Stimulated activated naive CD8-positive, alpha-beta T cell treated with anti-CD3 and anti-CD28 coated beads, Interleukin-15, amount 100 ng/mL, for 72 hours (primary cell): ENCODE data around the gene CD3G.

Experiments used
- ATAC-seq: fragments of 150-1000 bp; cut with Tn5 transposase; 2 replicates; pipeline ENCODE4 v1.10.0; 2021; ENCODE audit warnings: mild to moderate bottlenecking, moderate library complexity
- DNase-seq, 2 donors: peaks; one replicate each; pipeline ENCODE4 v3.0.0; 2021 to 2022
- H3K27ac Mint-ChIP-seq, 2 donors: one replicate each; pipeline ENCODE4 v1.8.0; 2022; ENCODE audit warnings: mild to moderate bottlenecking in 2 of 2, mixed read lengths in 2 of 2, moderate library complexity in 2 of 2
- H3K27me3 Mint-ChIP-seq: one replicate; pipeline ENCODE4 v1.8.0; 2022; ENCODE audit warnings: mixed read lengths
- H3K4me1 Mint-ChIP-seq: one replicate; pipeline ENCODE4 v1.8.0; 2022; ENCODE audit warnings: mild to moderate bottlenecking, mixed read lengths
- H3K4me3 Mint-ChIP-seq, 2 donors: one replicate each; pipeline ENCODE4 v1.8.0; 2022; ENCODE audit warnings: mild to moderate bottlenecking in 2 of 2, mixed read lengths in 2 of 2, moderate library complexity in 1 of 2
- H3K9me3 Mint-ChIP-seq, 2 donors: one replicate each; pipeline ENCODE4 v1.8.0; 2022; ENCODE audit warnings: mixed read lengths in 2 of 2

CD3G gene

DNA sequence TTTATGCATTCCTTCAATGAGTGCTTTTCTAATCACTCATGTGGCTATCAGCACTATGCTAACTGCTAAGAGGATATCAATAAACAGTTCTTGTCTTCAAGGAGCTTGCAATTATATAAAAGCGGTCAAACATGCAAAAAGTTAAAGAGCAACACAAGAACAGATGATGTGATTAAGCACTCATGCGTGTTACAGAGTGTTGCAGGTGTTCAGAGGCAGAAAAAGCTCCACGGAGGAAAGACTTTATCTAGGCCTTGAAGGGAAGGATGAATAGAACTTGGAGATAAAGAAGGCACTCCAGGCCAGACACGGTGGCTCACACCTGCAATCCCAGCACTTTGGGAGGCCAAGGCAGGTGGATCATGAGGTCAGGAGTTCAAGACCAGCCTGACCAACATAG, 26.0 kb upstream of the CD3G start:
- Mint-ChIP-seq H3K4me1 (peaks cover 84% of the 10 kb centered on the region), H3K27ac (no peak overlapping the region), H3K4me3 (no peak overlapping the region), H3K9me3 (no peaks in the 10 kb centered on the region), H3K27me3 (no peaks in the 10 kb centered on the region)
- no peak for DNase-seq
- ATAC-seq = no peak

- no peaks in the 10 kb centered on the region for H3K27me3 Mint-ChIP-seq
- ATAC-seq = no peak
- H3K27ac Mint-ChIP-seq = peak overlapping the region in 1 of 2 donors; percentile 46
- H3K4me1 Mint-ChIP-seq = peaks cover 79% of the 10 kb centered on the region
- no peak overlapping the region for H3K4me3 Mint-ChIP-seq
- no peaks in the 10 kb centered on the region for H3K9me3 Mint-ChIP-seq
- no peak for DNase-seq
Measured at GRCh38 chr11:118318581-118319336, 25.4 kb upstream of the CD3G start.

- no peaks in the 10 kb centered on the region for H3K27me3 Mint-ChIP-seq
- H3K27ac Mint-ChIP-seq = peak overlapping the region in 1 of 2 donors; percentile 46
- H3K9me3 Mint-ChIP-seq = no peaks in the 10 kb centered on the region
- DNase-seq = no peak
- H3K4me1 Mint-ChIP-seq = peaks cover 73% of the 10 kb centered on the region
- ATAC-seq = no peak
- H3K4me3 Mint-ChIP-seq = no peak overlapping the region
Measured at GRCh38 chr11:118319337-118319707, 24.8 kb upstream of the CD3G start.

DNA sequence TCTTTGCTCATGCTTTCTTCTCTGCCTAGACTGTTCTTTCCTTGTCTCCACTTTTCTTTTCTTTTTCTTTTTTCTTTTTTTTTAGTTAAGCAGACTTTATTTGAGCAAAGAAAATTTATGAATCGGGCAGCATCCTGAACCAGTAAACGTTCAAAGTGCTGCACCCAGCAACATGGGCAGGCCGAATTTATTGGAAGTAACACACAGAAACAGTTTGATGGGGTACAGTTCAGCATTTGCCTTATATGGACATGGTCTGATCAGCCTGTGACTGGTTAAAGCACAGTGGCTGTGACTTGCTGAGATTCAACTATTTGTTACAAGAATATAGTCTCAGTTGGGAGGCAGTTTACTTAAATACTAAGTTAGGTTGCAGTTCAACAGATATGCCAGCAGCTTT, 23.6 kb upstream of the CD3G start:
- Mint-ChIP-seq H3K9me3 (no peaks in the 10 kb centered on the region), H3K4me1 (peaks cover 61% of the 10 kb centered on the region), H3K27ac (peak overlapping the region in 1 of 2 donors; percentile 10), H3K4me3 (no peak overlapping the region), H3K27me3 (no peaks in the 10 kb centered on the region)
- DNase-seq = no peak
- ATAC-seq = no peak

- Mint-ChIP-seq H3K4me1 (peaks cover 51% of the 10 kb centered on the region), H3K4me3 (no peak overlapping the region), H3K27me3 (no peaks in the 10 kb centered on the region), H3K27ac (no peak overlapping the region), H3K9me3 (no peaks in the 10 kb centered on the region)
- ATAC-seq (no peak), DNase-seq (no peak)
Measured at GRCh38 chr11:118321386-118322082, 22.6 kb upstream of the CD3G start.

GRCh38 chr11:118322721-118323120, 21.4 kb upstream of the CD3G start:
- no peak overlapping the region for H3K4me3 Mint-ChIP-seq
- H3K4me1 Mint-ChIP-seq = peaks cover 43% of the 10 kb centered on the region
- H3K27ac Mint-ChIP-seq = no peak overlapping the region
- H3K9me3 Mint-ChIP-seq = peaks cover 0 to under 1% of the 10 kb centered on the region in 2 donors
- ATAC-seq = no peak
- no peak for DNase-seq
- H3K27me3 Mint-ChIP-seq = no peaks in the 10 kb centered on the region

DNA sequence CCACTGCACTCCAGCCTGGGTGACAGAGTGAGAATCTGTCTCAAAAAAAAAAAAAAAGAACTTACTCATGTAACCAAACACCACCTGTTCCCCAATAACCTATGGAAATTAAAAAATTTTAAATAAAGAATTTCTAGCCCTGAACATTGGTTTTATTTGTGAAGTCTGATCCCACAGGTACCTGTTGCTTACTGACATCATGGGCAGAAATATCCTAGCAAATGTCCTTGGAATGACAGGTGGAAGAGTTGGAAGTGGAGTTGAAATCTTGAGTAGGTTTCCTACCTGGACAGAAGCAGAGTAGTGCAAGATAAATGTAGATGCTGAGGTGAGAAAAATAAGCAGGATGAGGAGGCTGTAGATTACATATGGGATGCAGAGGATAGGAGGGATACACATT, 18.9 kb upstream of the CD3G start:
- no peak overlapping the region for H3K4me3 Mint-ChIP-seq
- H3K27me3 Mint-ChIP-seq = no peaks in the 10 kb centered on the region
- peaks cover 9% of the 10 kb centered on the region in 2 donors for H3K9me3 Mint-ChIP-seq
- ATAC-seq (no peak), DNase-seq (no peak)
- peaks cover 24% of the 10 kb centered on the region for H3K4me1 Mint-ChIP-seq
- H3K27ac Mint-ChIP-seq = no peak overlapping the region

- Mint-ChIP-seq H3K4me3 (no peak overlapping the region), H3K9me3 (peaks cover 9% of the 10 kb centered on the region in 2 donors), H3K4me1 (peaks cover 13% of the 10 kb centered on the region), H3K27ac (no peak overlapping the region), H3K27me3 (no peaks in the 10 kb centered on the region)
- ATAC-seq (no peak), DNase-seq (no peak)
Measured at GRCh38 chr11:118328745-118329144, 15.4 kb upstream of the CD3G start.

DNA sequence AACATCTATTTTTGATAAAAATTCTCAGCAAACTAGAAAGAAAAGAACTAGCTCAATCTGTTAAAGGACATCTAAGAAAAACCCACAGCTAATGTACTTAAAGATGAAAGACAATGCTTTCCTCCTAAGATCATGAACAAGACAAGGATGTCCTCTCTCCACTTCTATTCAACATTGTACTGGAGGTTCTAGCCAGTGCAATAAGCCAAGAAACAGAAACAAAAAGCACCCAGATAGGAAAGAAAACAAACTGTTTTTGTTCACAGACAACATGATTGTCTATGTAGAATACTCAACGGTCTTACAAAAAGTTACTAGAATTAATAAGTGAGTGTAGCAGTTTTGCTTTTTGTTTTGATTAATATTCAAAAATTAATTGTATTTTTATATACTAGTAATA, 9.4 kb upstream of the CD3G start:
- H3K27ac Mint-ChIP-seq = peak overlapping the region; percentile 72 to 89
- H3K4me3 Mint-ChIP-seq = peak overlapping the region; percentile 77 to 84
- ATAC-seq = no peak
- DNase-seq = no peak
- no peaks in the 10 kb centered on the region for H3K9me3 Mint-ChIP-seq
- H3K4me1 Mint-ChIP-seq = peaks cover 59% of the 10 kb centered on the region
- H3K27me3 Mint-ChIP-seq = no peaks in the 10 kb centered on the region

DNA sequence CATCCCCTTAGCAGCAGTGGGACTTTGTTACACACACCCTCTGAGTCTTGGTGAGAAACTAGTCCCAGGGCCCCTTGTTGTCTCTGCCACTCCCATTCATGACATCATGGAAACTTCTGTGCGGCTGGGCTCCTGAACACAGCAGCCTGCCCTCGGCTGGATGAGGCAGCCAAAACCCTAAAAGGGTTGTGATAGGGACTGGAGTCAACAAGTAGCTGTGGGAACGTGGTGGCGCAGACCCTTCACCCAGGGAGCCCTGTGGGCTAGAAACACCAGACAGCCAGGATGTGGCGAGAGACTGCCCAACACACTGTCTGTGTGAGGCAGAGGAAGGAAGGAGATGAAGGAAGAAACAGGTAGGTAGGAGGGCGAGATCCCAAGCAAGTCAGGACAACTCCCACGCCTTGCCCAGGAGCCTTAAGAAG, 5.5 kb upstream of the CD3G start:
- Mint-ChIP-seq H3K4me1 (peaks cover 78% of the 10 kb centered on the region), H3K4me3 (peak overlapping the region; percentile 83 to 89), H3K27me3 (no peaks in the 10 kb centered on the region), H3K9me3 (no peaks in the 10 kb centered on the region), H3K27ac (peak overlapping the region; percentile 92 to 99)
- peak; percentile 83 for ATAC-seq
- peak; percentile 80 to 93 for DNase-seq

- DNase-seq (peak; percentile 32 to 34), ATAC-seq (peak; percentile 3)
- Mint-ChIP-seq H3K9me3 (no peaks in the 10 kb centered on the region), H3K27ac (peak overlapping the region; percentile 92 to 99), H3K27me3 (no peaks in the 10 kb centered on the region), H3K4me1 (peaks cover 78% of the 10 kb centered on the region), H3K4me3 (peak overlapping the region; percentile 83 to 89)
Measured at GRCh38 chr11:118339281-118339961, 4.7 kb upstream of the CD3G start.

GRCh38 chr11:118340449-118340848, 3.7 kb upstream of the CD3G start:
- no peak for DNase-seq
- no peak for ATAC-seq
- Mint-ChIP-seq H3K27me3 (no peaks in the 10 kb centered on the region), H3K9me3 (no peaks in the 10 kb centered on the region), H3K4me3 (peak overlapping the region; percentile 83 to 89), H3K27ac (peak overlapping the region; percentile 74 to 89), H3K4me1 (peaks cover 76% of the 10 kb centered on the region)

- H3K27ac Mint-ChIP-seq = peak overlapping the region; percentile 61 to 87
Measured at GRCh38 chr11:118341261-118341660, 2.9 kb upstream of the CD3G start.

DNA sequence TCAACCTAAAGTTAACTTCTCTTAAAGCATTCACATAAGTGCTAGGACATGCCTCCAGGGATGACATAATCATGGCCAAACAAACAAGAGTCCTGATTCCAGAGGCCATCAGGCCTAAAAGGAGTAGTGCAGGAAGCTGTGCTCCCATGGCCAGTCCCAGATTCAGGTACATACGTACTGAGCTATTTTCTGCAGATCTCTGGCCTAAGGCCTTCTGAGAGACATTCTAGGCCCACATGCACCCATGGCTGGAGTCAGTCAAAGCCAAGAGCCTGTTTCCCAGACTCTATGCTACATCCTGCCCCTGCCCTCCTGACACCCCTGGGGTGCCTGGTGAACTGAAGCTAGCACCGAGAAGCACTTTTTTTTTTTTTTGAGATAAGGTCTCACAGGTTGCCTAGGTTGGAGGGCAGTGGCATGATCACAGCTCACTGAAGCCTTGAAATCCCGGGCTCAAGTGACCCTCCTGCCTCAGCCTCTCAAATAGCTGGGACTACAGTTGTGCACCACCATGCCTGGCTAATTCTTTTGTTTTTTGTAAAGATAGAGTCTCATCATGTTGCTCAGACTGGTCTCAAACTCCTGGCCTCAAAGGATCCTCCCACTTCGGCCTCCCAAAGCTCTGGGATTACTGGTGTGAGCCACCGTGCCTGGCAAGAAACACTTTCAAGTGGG, 2.2 kb upstream of the CD3G start:
- H3K27me3 Mint-ChIP-seq = no peaks in the 10 kb centered on the region
- peak; percentile 5 for ATAC-seq
- H3K4me3 Mint-ChIP-seq = peak overlapping the region; percentile 83 to 89
- H3K4me1 Mint-ChIP-seq = peaks cover 74% of the 10 kb centered on the region
- DNase-seq = peak; percentile 24 to 40
- no peaks in the 10 kb centered on the region for H3K9me3 Mint-ChIP-seq
- peak overlapping the region; percentile 73 to 87 for H3K27ac Mint-ChIP-seq

More at GRCh38 chr11:118341261-118341660, 2.9 kb upstream of the CD3G start:
- H3K4me1 Mint-ChIP-seq = peaks cover 76% of the 10 kb centered on the region
- H3K4me3 Mint-ChIP-seq = peak overlapping the region; percentile 83 to 89
- DNase-seq = no peak
- H3K9me3 Mint-ChIP-seq = no peaks in the 10 kb centered on the region
- ATAC-seq = no peak
- no peaks in the 10 kb centered on the region for H3K27me3 Mint-ChIP-seq

DNA sequence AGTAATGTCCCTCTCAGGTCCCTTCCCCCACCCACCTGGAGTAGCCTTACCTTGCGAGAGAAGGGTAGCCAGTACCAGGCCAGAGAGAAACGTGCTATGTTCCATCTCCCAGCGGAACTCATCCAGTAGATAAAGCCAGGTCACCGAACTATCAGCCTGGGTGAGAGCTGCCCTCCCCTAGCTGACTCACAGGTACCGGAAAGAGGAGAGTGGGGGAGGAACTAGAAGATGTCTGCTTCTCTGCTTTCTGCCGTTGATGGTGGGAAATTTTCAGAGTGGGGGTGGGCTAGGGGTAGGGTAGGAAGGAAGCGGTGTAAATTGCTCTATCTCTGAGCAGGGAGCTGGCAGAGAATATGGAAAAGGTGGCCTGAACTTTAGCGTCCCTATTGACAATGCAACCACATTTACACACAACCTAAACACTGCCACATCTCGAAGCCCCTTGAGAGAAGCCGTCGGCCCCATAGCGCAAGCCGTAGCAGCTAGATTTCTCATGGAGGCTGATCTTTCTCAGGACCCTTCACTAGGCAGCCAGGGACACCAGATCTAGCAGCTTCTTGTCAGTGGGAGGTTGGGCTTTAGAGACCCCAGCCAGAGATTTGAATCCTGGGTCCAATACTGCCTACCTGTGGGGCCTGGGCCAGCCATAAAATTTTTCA, 1.5 kb upstream of the CD3G start, which contains the start of gene CD3D:
Gene CD3D, minus strand, starts transcription at position 203 of the 659 bp plus-strand sequence. Its CDS starts 98 bp downstream, at position 105.
- DNase-seq (peak; percentile 60 to 76), ATAC-seq (peak; percentile 65)
- H3K9me3 Mint-ChIP-seq = no peaks in the 10 kb centered on the region
- peak within 1 kb of the TSS; percentile 83 to 89 for H3K4me3 Mint-ChIP-seq
- peaks cover 78% of the 10 kb centered on the region for H3K4me1 Mint-ChIP-seq
- no peaks in the 10 kb centered on the region for H3K27me3 Mint-ChIP-seq
- H3K27ac Mint-ChIP-seq = peak within 1 kb of the TSS; percentile 73 to 87
